GM23248 (cell line): Measurements from ENCODE around the gene CBL.

Source experiments
- EZH2 ChIP-seq: fragments of 200-600 bp; sonication (generic); IDR thresholded peaks from 2 replicates; pipeline ENCODE4 v1.6.1; 2018; ENCODE audit warnings: antibody characterized with exemption, mild to moderate bottlenecking; ENCODE audit not compliant: insufficient read depth, poor library complexity, severe bottlenecking
- EZH2phosphoT487 ChIP-seq: fragments of 200-600 bp; sonication (generic); IDR thresholded peaks from 2 replicates; pipeline ENCODE4 v1.6.1; 2018; ENCODE audit warnings: antibody characterized with exemption, moderate library complexity, mild to moderate bottlenecking, low read depth; ENCODE audit not compliant: insufficient read depth

DNA sequence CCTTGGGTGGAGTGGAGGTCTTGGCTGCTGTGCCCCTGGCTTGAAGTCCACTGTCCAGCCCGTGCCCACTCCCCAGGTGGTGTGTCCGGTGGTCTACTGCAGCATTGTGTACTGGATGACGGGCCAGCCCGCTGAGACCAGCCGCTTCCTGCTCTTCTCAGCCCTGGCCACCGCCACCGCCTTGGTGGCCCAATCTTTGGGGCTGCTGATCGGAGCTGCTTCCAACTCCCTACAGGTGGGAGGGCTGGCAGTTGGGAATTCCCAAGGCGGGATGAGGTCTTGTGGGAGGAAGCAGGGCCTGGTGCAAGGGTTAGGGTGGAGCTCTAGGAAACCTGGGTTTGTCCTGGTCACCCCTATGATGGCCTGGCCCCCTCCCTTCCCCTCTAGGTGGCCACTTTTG lies 46.0 kb upstream of the CBL start:
- TF ChIP-seq EZH2: no peak
- no peak for TF ChIP-seq EZH2phosphoT487
